Measurements from ENCODE around the gene DOK5.

The DOK5 gene

GRCh38 chr20:54668271-54669039 is 193.1 kb downstream of the DOK5 start:
- TF ChIP-seq CTCF (IDR thresholded peaks at IDR 0.05; ENCODE audit: insufficient read depth, low read depth, low read length, missing control alignments): peak; percentile 69
- DNase-seq (ENCODE audit: low read depth): peak; percentile 36
- no peak overlapping the region for H3K4me3 ChIP-seq (ENCODE audit: low read length)

GRCh38 chr20:54669040-54669363 is 193.6 kb downstream of the DOK5 start:
- H3K4me3 ChIP-seq (ENCODE audit: low read length): no peak overlapping the region
- no peak for DNase-seq (ENCODE audit: low read depth)
- no peak for TF ChIP-seq CTCF (IDR thresholded peaks at IDR 0.05; ENCODE audit: insufficient read depth, low read depth, low read length, missing control alignments)

DNA sequence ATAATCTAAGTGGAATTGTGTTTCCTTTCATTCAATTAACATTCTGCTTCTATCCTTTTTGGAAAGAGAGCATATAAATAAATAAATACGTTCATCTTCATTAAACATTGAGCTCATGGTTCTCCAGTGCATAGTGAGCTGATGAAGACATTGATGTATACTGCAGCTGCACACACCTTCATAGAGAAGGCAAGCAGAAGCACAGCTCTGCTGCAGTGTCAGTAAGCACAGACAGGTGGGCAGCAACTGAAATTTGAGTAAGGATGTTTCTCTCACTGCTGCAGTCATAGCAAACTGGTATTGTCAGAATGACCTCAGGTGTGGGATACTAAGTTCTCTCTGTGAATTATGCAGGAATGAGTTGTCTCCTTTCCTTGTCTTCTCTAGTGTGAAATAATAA is 202.9 kb downstream of the DOK5 start:
- no peak for DNase-seq (ENCODE audit: low read depth)
- TF ChIP-seq CTCF (IDR thresholded peaks at IDR 0.05; ENCODE audit: insufficient read depth, low read depth, low read length, missing control alignments): no peak
- no peak overlapping the region for H3K4me3 ChIP-seq (ENCODE audit: low read length)

- TF ChIP-seq CTCF (IDR thresholded peaks at IDR 0.05; ENCODE audit: insufficient read depth, low read depth, low read length, missing control alignments): no peak
- DNase-seq (ENCODE audit: low read depth): no peak
- H3K4me3 ChIP-seq (ENCODE audit: low read length): no peak overlapping the region
These were observed 205.0 kb downstream of the DOK5 start for GRCh38 chr20:54680439-54680838.

- peak; percentile 65 for TF ChIP-seq CTCF (IDR thresholded peaks at IDR 0.05; ENCODE audit: insufficient read depth, low read depth, low read length, missing control alignments)
- DNase-seq (ENCODE audit: low read depth): peak; percentile 36
- H3K4me3 ChIP-seq (ENCODE audit: low read length): no peak overlapping the region
These were observed 205.7 kb downstream of the DOK5 start for GRCh38 chr20:54680872-54681619.

GRCh38 chr20:54681869-54682268 is 206.5 kb downstream of the DOK5 start:
- TF ChIP-seq CTCF (IDR thresholded peaks at IDR 0.05; ENCODE audit: insufficient read depth, low read depth, low read length, missing control alignments): no peak
- DNase-seq (ENCODE audit: low read depth): no peak
- no peak overlapping the region for H3K4me3 ChIP-seq (ENCODE audit: low read length)

All from epithelial cell of esophagus (primary cell).